PC-3 (cell line): Measurements from ENCODE around the gene LMX1A. TPM values are rescaled to one million over a fixed set of nuclear protein-coding genes. Genes with fewer than 3 reads are reported as not detected.

Experiments
- ATAC-seq: fragments of 200-7000 bp; cut with Tn5 transposase; 2 replicates; pipeline ENCODE4 v1.9.1; 2020; ENCODE audit warnings: mild to moderate bottlenecking, moderate library complexity
- BruUV-seq: library from RNA; stranded (reverse); fragments of 400-500 nt; replicated peaks from 2 replicates; lab custom pipeline; 2021; lab: Mats Ljungman, UMichigan
- CTCF ChIA-PET: fragments of 300-600 bp; sonication (Branson Sonifier 250); formaldehyde crosslinking; loops from one replicate; lab custom pipeline; 2022; ENCODE audit warnings: antibody characterized with exemption; lab: Charles Lee
- POLR2A ChIA-PET: fragments of 300-600 bp; sonication (Branson Sonifier 250); formaldehyde crosslinking; loops from one replicate; lab custom pipeline; 2022; ENCODE audit warnings: antibody characterized with exemption; ENCODE audit not compliant: unreplicated experiment; lab: Charles Lee
- DNase-seq: peaks from one replicate; pipeline ENCODE4 v3.0.0-alpha.2; 2015
- H2AFZ ChIP-seq: fragments of 300-600 bp; sonication (generic); 2 replicates; pipeline ENCODE4 v1.6.0; 2016; ENCODE audit warnings: antibody characterized with exemption, low read length
- H3F3A ChIP-seq: fragments of 300-600 bp; sonication (generic); one replicate; pipeline ENCODE4 v1.6.0; 2017; ENCODE audit warnings: antibody characterized with exemption, low read length, control low read depth, mild to moderate bottlenecking; ENCODE audit not compliant: unreplicated experiment
- H3K27ac ChIP-seq: fragments of 300-600 bp; sonication (generic); 2 replicates; pipeline ENCODE4 v1.5.1; 2016; ENCODE audit warnings: mild to moderate bottlenecking, low read length
- H3K27me3 ChIP-seq: fragments of 300-600 bp; sonication (generic); 2 replicates; pipeline ENCODE4 v1.6.1; 2016; ENCODE audit warnings: low read length, mixed read lengths
- H3K36me3 ChIP-seq: fragments of 300-600 bp; sonication (generic); 2 replicates; pipeline ENCODE4 v1.6.1; 2016; ENCODE audit warnings: low read depth, mixed run types, low read length, mixed read lengths
- H3K4me1 ChIP-seq: fragments of 300-600 bp; sonication (generic); 2 replicates; pipeline ENCODE4 v1.5.1; 2016; ENCODE audit warnings: low read length; ENCODE audit not compliant: insufficient read depth
- H3K4me2 ChIP-seq: fragments of 300-600 bp; sonication (generic); 2 replicates; pipeline ENCODE4 v1.6.0; 2016; ENCODE audit warnings: low read length
- H3K4me3 ChIP-seq: fragments of 300-600 bp; sonication (generic); 2 replicates; pipeline ENCODE4 v1.5.1; 2016; ENCODE audit warnings: mild to moderate bottlenecking, low read length, mixed read lengths
- H3K79me2 ChIP-seq: fragments of 300-600 bp; sonication (generic); 2 replicates; pipeline ENCODE4 v1.6.1; 2017; ENCODE audit warnings: low read length, mixed read lengths
- H3K9ac ChIP-seq: fragments of 300-600 bp; sonication (generic); 2 replicates; pipeline ENCODE4 v1.6.0; 2016; ENCODE audit warnings: mild to moderate bottlenecking, low read length
- H3K9me2 ChIP-seq: fragments of 300-600 bp; sonication (generic); replicated peaks from 2 replicates; pipeline ENCODE4 v1.6.1; 2016; ENCODE audit warnings: mixed run types, low read length, mixed read lengths
- H3K9me3 ChIP-seq: fragments of 300-600 bp; sonication (generic); 2 replicates; pipeline ENCODE4 v1.6.1; 2016; ENCODE audit warnings: low read length, mixed read lengths
- H4K20me1 ChIP-seq: fragments of 300-600 bp; sonication (generic); 2 replicates; pipeline ENCODE4 v1.6.1; 2016; ENCODE audit warnings: low read length, mixed read lengths
- EZH2 ChIP-seq: fragments of 300-600 bp; sonication (generic); IDR thresholded peaks from one replicate; pipeline ENCODE4 v1.6.1; 2017; ENCODE audit warnings: antibody characterized with exemption, mild to moderate bottlenecking, low read length; ENCODE audit not compliant: unreplicated experiment
- EZH2phosphoT487 ChIP-seq: fragments of 300-600 bp; sonication (generic); IDR thresholded peaks from 2 replicates; pipeline ENCODE4 v1.6.1; 2018; ENCODE audit warnings: mild to moderate bottlenecking, antibody characterized with exemption, low read length, borderline replicate concordance
- intact Hi-C: fragments of 100-400 bp; cut with micrococcal nuclease; formaldehyde crosslinking; loops from 2 replicates; pipeline ENCODE4 v1.9.0; 2023
- total RNA-seq: library from RNA; depleted of rRNA; stranded (reverse); fragments of >200 nt; gene quantifications from 2 replicates; pipeline ENCODE4 v1.2.3, GENCODE V29; 2014
- TF ChIP-seq, protein P1 (sequence below): fragments of 300-600 bp; sonication (generic); conservative IDR thresholded peaks from 2 replicates; pipeline ENCODE4 v1.5.1; 2017; ENCODE audit warnings: antibody characterized with exemption, low read depth, mild to moderate bottlenecking, low read length

LMX1A gene
- total RNA-seq, 1 experiment from 2014 or later: not detected

DNA sequence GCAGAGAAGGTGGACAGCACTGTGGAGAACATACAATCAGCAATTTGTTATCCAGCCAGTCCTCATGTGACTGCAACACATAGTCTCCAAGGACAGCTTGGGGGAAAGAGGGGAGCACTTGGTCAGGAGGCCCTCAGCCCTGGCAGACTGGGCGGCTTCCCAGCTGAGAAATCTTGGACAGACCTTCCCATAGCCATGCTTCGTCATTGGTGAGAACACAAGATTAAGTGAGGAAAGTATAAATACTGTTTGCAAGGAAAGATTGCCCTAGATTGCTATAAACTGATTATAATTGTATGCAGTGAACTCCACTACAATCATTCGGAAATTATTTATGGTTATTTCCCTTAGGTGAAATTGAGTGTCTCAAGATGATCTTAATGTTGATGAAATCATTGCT is 131.5 kb downstream of the LMX1A start:
- ATAC-seq (no peak), DNase-seq (no peak)
- Histone ChIP-seq H3K27me3 (peaks cover 14% of the 10 kb centered on the region; the same call in 1 of the 2 replicates), H3K79me2 (no peaks in the 10 kb centered on the region), H3K9me2 (peaks cover 5% of the 10 kb centered on the region; the same call in 1 of the 2 replicates), H3K27ac (no peak overlapping the region), H3K4me3 (no peak overlapping the region), H2AFZ (no peak overlapping the region), H3F3A (no peaks in the 10 kb centered on the region), H3K4me1 (no peaks in the 10 kb centered on the region), H3K9ac (no peak overlapping the region), H3K36me3 (no peaks in the 10 kb centered on the region), H3K4me2 (no peak overlapping the region), H4K20me1 (no peaks in the 10 kb centered on the region), H3K9me3 (no peaks in the 10 kb centered on the region)
- CTCF ChIA-PET: no interaction called here
- TF ChIP-seq EZH2: no peak
- POLR2A ChIA-PET: no interaction called here
- no TSS peak for BruUV-seq
- intact Hi-C loops: no loop called here

DNA sequence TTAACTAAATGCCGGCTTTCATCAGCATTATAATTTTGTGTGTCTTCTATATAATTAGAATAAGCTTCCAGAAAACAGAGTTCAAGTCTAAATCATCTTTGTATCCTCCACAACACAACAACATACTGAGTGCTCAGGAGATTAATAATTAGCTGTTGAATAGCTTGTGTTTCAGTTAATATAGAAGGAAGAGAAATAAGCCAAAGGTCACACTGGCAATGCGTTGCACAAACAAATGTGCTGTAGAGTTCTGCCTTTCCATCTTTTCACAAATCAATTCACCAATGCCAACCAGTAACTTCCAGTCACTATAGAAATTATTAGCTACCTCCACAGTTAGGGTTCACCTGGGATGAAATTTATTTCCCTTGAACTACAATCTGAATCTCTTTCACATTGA is 132.0 kb downstream of the LMX1A start:
- POLR2A ChIA-PET: no interaction called here
- H3K9me3 ChIP-seq: no peaks in the 10 kb centered on the region
- H3K79me2 ChIP-seq: no peaks in the 10 kb centered on the region
- no peak overlapping the region for H3K4me2 ChIP-seq
- CTCF ChIA-PET: no interaction called here
- H3F3A ChIP-seq: no peaks in the 10 kb centered on the region
- H3K27ac ChIP-seq: no peak overlapping the region
- H3K4me1 ChIP-seq: no peaks in the 10 kb centered on the region
- H3K4me3 ChIP-seq: no peak overlapping the region
- TF ChIP-seq EZH2phosphoT487: no peak
- no peak for TF ChIP-seq EZH2
- TF ChIP-seq, protein P1, sequence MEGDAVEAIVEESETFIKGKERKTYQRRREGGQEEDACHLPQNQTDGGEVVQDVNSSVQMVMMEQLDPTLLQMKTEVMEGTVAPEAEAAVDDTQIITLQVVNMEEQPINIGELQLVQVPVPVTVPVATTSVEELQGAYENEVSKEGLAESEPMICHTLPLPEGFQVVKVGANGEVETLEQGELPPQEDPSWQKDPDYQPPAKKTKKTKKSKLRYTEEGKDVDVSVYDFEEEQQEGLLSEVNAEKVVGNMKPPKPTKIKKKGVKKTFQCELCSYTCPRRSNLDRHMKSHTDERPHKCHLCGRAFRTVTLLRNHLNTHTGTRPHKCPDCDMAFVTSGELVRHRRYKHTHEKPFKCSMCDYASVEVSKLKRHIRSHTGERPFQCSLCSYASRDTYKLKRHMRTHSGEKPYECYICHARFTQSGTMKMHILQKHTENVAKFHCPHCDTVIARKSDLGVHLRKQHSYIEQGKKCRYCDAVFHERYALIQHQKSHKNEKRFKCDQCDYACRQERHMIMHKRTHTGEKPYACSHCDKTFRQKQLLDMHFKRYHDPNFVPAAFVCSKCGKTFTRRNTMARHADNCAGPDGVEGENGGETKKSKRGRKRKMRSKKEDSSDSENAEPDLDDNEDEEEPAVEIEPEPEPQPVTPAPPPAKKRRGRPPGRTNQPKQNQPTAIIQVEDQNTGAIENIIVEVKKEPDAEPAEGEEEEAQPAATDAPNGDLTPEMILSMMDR: no peak
- H3K36me3 ChIP-seq: no peaks in the 10 kb centered on the region
- no peak for DNase-seq
- H3K9ac ChIP-seq: no peak overlapping the region
- BruUV-seq: no TSS peak
- no peak overlapping the region for H2AFZ ChIP-seq
- no peak for ATAC-seq
- peaks cover 14% of the 10 kb centered on the region; the same call in 1 of the 2 replicates for H3K27me3 ChIP-seq
- H4K20me1 ChIP-seq: no peaks in the 10 kb centered on the region
- intact Hi-C loops: no loop called here
- H3K9me2 ChIP-seq: peaks cover 5% of the 10 kb centered on the region; the same call in 1 of the 2 replicates

DNA sequence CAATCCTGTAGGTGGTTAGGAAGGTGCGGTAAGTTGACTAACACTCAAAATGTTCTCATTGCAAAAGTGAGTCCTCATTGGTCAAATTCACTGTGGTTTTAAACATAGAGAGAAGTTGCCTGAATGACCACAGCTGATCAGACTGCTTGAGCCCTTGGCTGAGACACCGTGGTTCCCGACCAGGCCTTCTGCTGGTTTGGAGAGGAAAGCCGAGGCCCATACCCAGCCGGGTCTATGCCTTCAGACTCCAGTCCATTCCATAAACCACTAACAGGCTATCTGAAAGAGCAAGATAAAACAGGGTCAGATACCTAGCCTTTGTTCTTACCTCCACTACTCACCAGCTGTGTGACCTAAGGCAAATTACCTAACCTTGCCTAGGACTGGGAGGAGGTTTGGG is 133.9 kb downstream of the LMX1A start:
- Histone ChIP-seq H3K4me1 (no peaks in the 10 kb centered on the region), H3K9ac (no peak overlapping the region), H3K4me2 (no peak overlapping the region), H4K20me1 (no peaks in the 10 kb centered on the region), H3K79me2 (no peaks in the 10 kb centered on the region), H3K36me3 (no peaks in the 10 kb centered on the region), H3K27ac (no peak overlapping the region), H3K4me3 (no peak overlapping the region), H3F3A (no peaks in the 10 kb centered on the region), H3K9me3 (no peaks in the 10 kb centered on the region), H3K9me2 (no peaks in the 10 kb centered on the region), H2AFZ (no peak overlapping the region), H3K27me3 (peaks cover 14% of the 10 kb centered on the region; the same call in 1 of the 2 replicates)
- TF ChIP-seq EZH2 (no peak), EZH2phosphoT487 (no peak)
- TF ChIP-seq, protein P1: no peak
- intact Hi-C loops: no loop called here
- DNase-seq: no peak
- ChIA-PET CTCF (no interaction called here), POLR2A (no interaction called here)
- no peak for ATAC-seq
- BruUV-seq: no TSS peak
